NT2/D1 (cell line): ENCODE data around the gene PARM1.

Experiments used
- DNase-seq: peaks from one replicate; pipeline ENCODE4 v3.0.0-alpha.2; 2011; ENCODE audit warnings: low read depth, low spot score
- H3K27me3 ChIP-seq: 2 replicates; pipeline ENCODE4 v1.6.0; 2011; ENCODE audit warnings: mild to moderate bottlenecking; ENCODE audit not compliant: insufficient read length, insufficient read depth
- H3K36me3 ChIP-seq: 2 replicates; pipeline ENCODE4 v1.6.1; 2011; ENCODE audit warnings: mild to moderate bottlenecking, low read length, mixed read lengths; ENCODE audit not compliant: insufficient read depth, insufficient read length
- H3K4me1 ChIP-seq: 2 replicates; pipeline ENCODE4 v1.5.1; 2011; ENCODE audit not compliant: insufficient read depth, insufficient read length
- H3K4me3 ChIP-seq: 2 replicates; pipeline ENCODE4 v1.5.1; 2011; ENCODE audit warnings: low read depth; ENCODE audit not compliant: insufficient read length
- H3K9ac ChIP-seq: 2 replicates; pipeline ENCODE4 v1.6.0; 2011; ENCODE audit warnings: low read depth; ENCODE audit not compliant: insufficient read length
- H3K9me3 ChIP-seq: 2 replicates; pipeline ENCODE4 v1.5.1; 2011; ENCODE audit warnings: mild to moderate bottlenecking, low read length; ENCODE audit not compliant: insufficient read depth
- SUZ12 ChIP-seq: IDR thresholded peaks from 2 replicates; pipeline ENCODE4 v1.6.1; 2011; ENCODE audit not compliant: insufficient read length, insufficient read depth; ENCODE audit errors: extremely low read depth
- YY1 ChIP-seq: IDR thresholded peaks from 2 replicates; pipeline ENCODE4 v1.6.1; 2011; ENCODE audit not compliant: insufficient read length, insufficient read depth
- ZNF274 ChIP-seq: IDR thresholded peaks from 2 replicates; pipeline ENCODE4 v1.6.1; 2011; ENCODE audit warnings: mild to moderate bottlenecking, low read depth, low read length

Gene PARM1

DNA sequence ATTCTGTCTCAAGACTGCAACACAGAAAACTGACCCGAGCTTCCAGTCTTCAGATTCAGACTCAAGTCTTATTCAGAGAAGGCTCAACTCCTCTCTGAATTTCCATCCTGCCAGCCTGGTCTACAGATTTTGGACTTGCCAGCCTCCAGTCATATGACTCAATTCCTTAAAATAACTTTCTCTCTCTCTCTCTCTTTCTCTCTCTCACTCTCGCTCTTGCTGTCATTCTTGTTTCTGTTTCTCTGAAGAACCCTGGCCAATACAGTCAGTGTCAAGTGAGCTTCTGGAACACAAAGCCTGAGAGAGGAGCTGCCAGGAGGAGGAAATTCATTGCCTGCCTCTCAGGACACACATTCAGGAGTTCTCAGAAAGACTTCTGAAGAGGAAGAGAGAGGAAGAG lies 154.9 kb downstream of the PARM1 start:
- Histone ChIP-seq H3K4me1 (no peaks in the 10 kb centered on the region), H3K9ac (no peak overlapping the region), H3K9me3 (no peaks in the 10 kb centered on the region), H3K36me3 (no peaks in the 10 kb centered on the region), H3K27me3 (no peaks in the 10 kb centered on the region), H3K4me3 (no peak overlapping the region)
- no peak for DNase-seq
- no peak for TF ChIP-seq YY1

DNA sequence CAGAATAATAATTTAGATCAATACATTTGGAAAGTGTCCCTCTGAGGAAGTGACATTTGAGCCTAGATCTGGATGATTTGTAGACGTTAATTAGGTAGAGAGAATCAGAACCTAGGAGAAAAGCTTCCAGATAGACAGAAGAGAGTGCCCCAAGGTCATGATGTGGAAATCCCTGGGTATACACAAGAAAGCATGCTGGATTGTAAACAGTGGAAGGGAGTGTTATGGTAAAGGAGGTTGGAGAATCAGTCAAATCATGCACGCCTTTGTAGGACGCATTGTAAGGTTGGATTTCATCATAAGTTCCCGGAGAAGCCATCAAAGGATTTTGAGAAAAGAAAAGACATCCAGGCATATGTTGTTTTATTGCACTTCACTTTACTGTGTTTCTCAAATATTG lies 156.3 kb downstream of the PARM1 start:
- H3K4me1 ChIP-seq: no peaks in the 10 kb centered on the region
- no peak for DNase-seq
- no peak overlapping the region for H3K4me3 ChIP-seq
- TF ChIP-seq SUZ12: no peak
- no peak for TF ChIP-seq YY1
- TF ChIP-seq ZNF274: no peak
- H3K9me3 ChIP-seq: no peaks in the 10 kb centered on the region
- H3K27me3 ChIP-seq: no peaks in the 10 kb centered on the region
- H3K36me3 ChIP-seq: no peaks in the 10 kb centered on the region
- no peak overlapping the region for H3K9ac ChIP-seq

DNA sequence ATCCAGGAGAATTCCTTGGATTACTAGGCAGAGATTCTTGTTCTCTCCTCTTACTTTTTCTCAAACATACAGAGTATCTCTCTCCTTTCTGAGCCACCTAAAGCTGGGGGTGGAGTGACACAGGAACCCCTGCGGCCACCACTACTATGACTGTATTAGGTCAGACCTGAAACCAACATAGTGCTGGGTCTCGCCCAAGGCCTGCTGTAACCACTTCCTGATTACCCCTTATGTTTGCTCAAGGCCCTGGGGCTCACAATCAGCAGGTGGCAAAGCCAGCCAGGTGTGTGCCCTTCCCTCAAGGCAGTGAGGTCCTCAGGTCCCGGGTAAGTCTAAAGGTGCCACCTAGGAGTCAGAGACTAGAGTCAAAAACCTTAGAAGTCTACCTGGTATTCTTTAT lies 166.4 kb downstream of the PARM1 start:
- Histone ChIP-seq H3K27me3 (no peaks in the 10 kb centered on the region), H3K4me1 (no peaks in the 10 kb centered on the region), H3K4me3 (no peak overlapping the region), H3K9ac (no peak overlapping the region), H3K9me3 (no peaks in the 10 kb centered on the region; the same call in 1 of the 2 replicates), H3K36me3 (no peaks in the 10 kb centered on the region)
- no peak for TF ChIP-seq ZNF274
- no peak for TF ChIP-seq SUZ12
- TF ChIP-seq YY1: no peak
- no peak for DNase-seq
